GM12891 (cell line): ENCODE measurements around the gene OR51I2.

Experiments
- DNase-seq: peaks from one replicate; pipeline ENCODE4 v3.0.0; 2011; ENCODE audit warnings: low spot score; ENCODE audit not compliant: insufficient read length
- FAIRE-seq: peaks from 2 replicates; lab custom pipeline; 2011; peaks lifted over from hg19 to GRCh38; lab: Jason Lieb, UNC
- PAX5 ChIP-seq: IDR thresholded peaks from 2 replicates; pipeline ENCODE4 v1.6.1; 2011; ENCODE audit warnings: low read length, moderate library complexity, mild to moderate bottlenecking; ENCODE audit not compliant: insufficient read depth, severe bottlenecking
- POLR2A ChIP-seq: IDR thresholded peaks from 2 replicates; pipeline ENCODE4 v1.6.1; 2011; ENCODE audit warnings: low read depth, low read length, control low read depth
- POLR2AphosphoS5 ChIP-seq: IDR thresholded peaks from 2 replicates; pipeline ENCODE4 v1.6.1; 2011; ENCODE audit warnings: low read depth, low read length, control low read depth
- POU2F2 ChIP-seq: IDR thresholded peaks from 2 replicates; pipeline ENCODE4 v1.6.1; 2011; ENCODE audit warnings: low read depth, mild to moderate bottlenecking, control low read depth, low read length, moderate library complexity
- SPI1 ChIP-seq: IDR thresholded peaks from 2 replicates; pipeline ENCODE4 v1.6.1; 2011; ENCODE audit warnings: low read depth, low read length, control low read depth
- TAF1 ChIP-seq: IDR thresholded peaks from 2 replicates; pipeline ENCODE4 v1.6.1; 2011; ENCODE audit warnings: low read depth, low read length, control low read depth

OR51I2 gene

DNA sequence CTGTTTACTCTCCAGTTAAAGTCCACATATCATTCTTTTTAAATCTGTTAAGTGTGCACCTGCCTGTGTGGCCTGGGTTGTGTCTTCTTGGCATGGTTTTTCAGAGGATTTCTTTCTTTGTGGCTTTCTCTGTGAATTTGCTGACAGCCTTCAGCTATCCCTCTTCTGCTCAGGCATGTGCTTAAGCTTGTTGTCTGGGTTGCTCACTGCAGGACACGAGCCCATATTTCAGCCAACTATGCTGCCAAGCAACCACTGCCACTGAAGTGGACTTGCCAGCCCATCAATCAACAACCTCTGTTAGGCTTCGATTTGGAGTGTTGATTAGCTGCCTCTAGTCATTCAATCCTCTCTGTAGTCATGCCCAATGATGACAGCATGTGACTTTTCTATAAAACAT is 18.4 kb downstream of the OR51I2 start:
- FAIRE-seq (no peak), DNase-seq (no peak)
- TF ChIP-seq POLR2A (no peak), TAF1 (no peak), POU2F2 (no peak), PAX5 (no peak), POLR2AphosphoS5 (no peak), SPI1 (no peak)

DNA sequence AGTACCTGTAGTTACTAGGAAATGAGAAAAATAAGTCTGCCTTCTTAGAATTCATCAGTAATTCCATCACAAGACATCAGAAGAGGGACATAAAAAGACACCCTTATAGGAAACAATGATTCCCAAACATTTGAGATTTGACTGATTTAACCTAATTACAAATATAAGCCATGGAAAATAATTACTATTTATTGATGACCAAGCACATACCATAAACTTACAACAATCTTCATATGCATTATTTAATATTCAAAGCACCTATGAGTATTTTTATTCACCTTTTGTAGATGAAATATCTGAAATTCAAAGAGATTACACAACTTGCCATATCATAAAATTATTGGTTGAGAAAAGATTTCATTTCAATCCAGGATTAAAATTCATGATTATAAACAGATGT is 24.8 kb downstream of the OR51I2 start:
- no peak for TF ChIP-seq PAX5
- TF ChIP-seq SPI1: no peak
- TF ChIP-seq POLR2A: no peak
- TF ChIP-seq POU2F2: no peak
- TF ChIP-seq TAF1: no peak
- TF ChIP-seq POLR2AphosphoS5: no peak
- FAIRE-seq: no peak
- no peak for DNase-seq

DNA sequence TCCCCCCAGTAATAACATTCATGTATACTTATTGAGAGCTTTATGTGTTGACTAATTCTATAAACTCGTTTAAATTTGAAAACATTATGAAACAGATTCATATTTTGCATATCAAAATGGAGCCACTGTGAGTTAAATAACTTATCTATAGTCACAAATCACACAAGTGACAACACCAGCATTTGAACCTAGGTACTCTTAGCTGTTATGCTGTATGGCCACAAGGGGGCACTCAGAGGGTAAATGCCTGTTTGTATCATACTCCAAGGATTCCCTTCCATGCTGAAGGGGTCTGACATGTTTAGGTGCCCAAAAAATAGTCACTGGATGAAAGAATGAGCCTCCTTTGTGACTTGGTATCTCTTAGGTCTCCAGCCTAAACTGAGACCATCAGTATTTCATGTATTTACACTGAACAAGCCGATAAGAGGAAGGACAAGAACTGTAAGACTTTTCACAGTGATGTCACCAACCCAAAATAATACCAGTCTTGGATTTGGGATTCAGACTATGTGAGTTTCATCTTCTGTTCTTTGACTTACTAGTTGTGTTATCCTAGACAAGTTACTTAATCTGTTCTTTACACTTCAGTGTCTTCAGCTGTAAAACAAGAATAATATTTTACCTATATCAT is 27.2 kb downstream of the OR51I2 start:
- TF ChIP-seq POU2F2 (no peak), POLR2AphosphoS5 (no peak)
- FAIRE-seq (peak; percentile 85), DNase-seq (peak; percentile 44)

DNA sequence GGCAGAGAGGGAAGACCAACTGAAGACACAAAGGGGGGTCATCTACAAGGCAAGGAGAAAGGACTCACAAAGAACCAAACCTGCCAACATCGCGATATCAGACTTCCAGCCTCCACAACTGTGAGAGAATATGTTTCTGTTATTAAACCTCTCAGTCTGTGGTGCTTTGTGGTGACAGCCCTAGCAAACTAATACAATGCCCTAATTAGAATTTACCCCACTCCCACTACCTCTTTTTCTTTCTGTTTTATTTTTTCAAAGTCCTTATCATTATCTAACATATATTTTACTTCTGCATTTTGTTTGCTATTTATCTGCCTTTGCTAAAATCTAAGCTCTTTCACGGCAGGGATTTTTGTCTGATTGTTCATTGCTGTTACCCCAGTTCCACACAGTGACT is 36.9 kb downstream of the OR51I2 start:
- no peak for TF ChIP-seq POLR2AphosphoS5
- no peak for TF ChIP-seq POU2F2
- TF ChIP-seq PAX5: no peak
- no peak for TF ChIP-seq TAF1
- TF ChIP-seq SPI1: no peak
- no peak for TF ChIP-seq POLR2A
- no peak for DNase-seq
- no peak for FAIRE-seq

DNA sequence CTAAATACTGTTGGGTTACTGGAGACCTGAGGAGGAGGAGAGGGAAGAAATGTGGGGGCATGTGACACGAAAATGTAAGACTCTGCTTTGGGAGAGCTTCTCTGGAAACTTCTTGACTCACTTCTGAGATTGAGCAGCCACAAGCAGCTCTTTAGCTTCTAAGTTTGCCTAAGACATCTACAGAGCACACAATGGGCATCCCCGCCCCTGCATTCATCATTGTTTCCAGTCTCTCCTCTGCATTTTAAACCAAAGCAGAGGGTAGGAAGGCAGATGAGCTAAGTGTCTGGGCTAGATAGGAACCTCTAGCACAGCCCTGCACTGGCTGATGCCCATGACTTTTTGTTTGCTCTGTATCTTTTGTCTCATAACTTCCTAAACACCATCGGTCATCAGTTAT is 37.3 kb downstream of the OR51I2 start:
- no peak for FAIRE-seq
- TF ChIP-seq PAX5: no peak
- no peak for TF ChIP-seq POLR2A
- no peak for TF ChIP-seq TAF1
- TF ChIP-seq SPI1: no peak
- TF ChIP-seq POU2F2: no peak
- no peak for TF ChIP-seq POLR2AphosphoS5
- DNase-seq: no peak

DNA sequence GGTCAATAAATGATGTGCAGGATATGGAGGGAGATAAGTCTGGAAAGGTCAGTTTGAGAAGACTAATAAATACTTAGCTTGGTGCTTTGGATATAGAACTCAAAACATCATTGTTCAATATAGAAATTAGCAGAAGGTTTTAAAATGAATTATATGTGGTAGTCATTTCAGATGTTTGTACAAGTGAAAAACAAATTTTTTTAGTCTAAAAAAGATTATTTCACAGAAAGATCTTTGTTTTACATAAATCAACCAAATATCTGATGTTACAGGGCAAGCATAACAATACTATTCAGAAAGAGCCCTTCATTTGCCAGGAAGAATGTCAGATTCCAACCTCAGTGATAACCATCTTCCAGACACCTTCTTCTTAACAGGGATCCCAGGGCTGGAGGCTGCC is 39.3 kb downstream of the OR51I2 start, which contains the start of gene OR52D1:
TSS of gene OR52D1 (plus strand) at position 301 of the 400 bp plus-strand sequence. CDS start at position 323, 22 bp downstream.
- no peak for TF ChIP-seq TAF1
- TF ChIP-seq POLR2A: no peak
- TF ChIP-seq POLR2AphosphoS5: no peak
- TF ChIP-seq SPI1: no peak
- TF ChIP-seq PAX5: no peak
- no peak for TF ChIP-seq POU2F2
- no peak for DNase-seq
- FAIRE-seq: no peak

DNA sequence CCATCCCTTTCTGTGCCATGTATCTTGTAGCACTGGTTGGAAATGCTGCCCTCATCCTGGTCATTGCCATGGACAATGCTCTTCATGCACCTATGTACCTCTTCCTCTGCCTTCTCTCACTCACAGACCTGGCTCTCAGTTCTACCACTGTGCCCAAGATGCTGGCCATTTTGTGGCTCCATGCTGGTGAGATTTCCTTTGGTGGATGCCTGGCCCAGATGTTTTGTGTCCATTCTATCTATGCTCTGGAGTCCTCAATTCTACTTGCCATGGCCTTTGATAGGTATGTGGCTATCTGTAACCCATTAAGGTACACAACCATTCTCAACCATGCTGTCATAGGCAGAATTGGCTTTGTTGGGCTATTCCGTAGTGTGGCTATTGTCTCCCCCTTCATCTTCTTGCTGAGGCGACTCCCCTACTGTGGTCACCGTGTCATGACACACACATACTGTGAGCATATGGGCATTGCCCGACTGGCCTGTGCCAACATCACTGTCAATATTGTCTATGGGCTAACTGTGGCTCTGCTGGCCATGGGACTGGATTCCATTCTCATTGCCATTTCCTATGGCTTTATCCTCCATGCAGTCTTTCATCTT is 39.8 kb downstream of the OR51I2 start:
- TF ChIP-seq SPI1 (no peak), PAX5 (no peak), POLR2A (no peak), POU2F2 (no peak), POLR2AphosphoS5 (no peak), TAF1 (no peak)
- DNase-seq: no peak
- no peak for FAIRE-seq

DNA sequence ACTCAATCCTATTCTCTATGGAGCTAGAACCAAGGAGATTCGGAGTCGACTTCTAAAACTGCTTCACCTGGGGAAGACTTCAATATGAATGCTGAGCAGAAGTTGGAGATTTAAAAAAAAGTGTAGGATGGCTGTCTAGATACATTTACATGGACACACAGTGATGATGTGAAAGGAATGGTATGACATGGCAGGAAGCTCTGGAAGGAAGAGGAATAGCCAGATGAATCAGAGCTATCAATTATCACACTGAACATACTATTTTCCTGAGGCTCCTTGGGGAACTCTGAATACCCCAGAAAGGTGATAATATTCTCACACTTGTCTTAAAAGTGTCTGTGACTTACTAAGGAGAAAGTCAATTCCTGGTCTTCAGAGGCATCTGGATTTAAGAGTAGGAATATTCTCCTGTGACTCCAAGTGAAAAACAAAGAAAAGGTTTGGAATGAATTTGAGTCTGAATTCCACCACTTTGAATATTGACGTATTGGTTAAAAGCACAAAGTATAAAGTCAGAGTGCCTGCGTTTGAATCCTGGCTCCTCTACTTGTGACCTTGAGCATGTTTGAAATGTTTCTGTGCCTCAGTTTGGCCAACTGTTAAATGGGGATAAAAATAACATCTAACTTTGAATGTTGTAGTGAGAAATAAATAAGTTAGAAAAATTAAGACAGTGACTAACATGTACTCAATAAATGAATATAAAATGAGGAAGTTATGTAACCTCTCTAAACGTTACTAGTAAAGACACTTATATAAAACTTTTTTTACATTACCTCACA is 40.6 kb downstream of the OR51I2 start:
- DNase-seq (no peak), FAIRE-seq (no peak)

DNA sequence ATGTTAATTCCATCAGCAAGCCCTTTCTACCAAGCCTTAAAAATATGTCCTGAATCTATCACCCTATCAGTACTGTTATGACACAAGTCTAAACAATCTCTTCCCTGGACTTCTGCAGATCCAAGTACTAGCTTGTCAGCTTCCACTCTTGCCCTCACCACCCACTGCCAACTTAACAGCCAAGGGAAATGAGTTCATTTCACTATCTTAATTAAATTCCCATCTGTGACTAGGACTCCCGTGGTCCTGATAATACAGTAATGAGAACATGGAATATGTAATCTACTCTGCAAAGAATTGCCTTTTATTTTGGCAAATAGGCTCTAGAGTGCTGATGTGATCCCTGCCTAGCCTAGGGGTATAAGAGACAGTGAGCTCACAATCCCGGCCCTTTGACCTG is 50.5 kb downstream of the OR51I2 start:
- FAIRE-seq: no peak
- DNase-seq: no peak
- TF ChIP-seq POLR2AphosphoS5 (no peak), POLR2A (no peak), POU2F2 (no peak), TAF1 (no peak), PAX5 (no peak), SPI1 (no peak)

More for the DNA sequence above, 40.6 kb downstream of the OR51I2 start:
- TF ChIP-seq POLR2AphosphoS5: no peak
- no peak for TF ChIP-seq PAX5
- TF ChIP-seq SPI1: no peak
- no peak for TF ChIP-seq POLR2A
- no peak for TF ChIP-seq POU2F2
- TF ChIP-seq TAF1: no peak

DNA sequence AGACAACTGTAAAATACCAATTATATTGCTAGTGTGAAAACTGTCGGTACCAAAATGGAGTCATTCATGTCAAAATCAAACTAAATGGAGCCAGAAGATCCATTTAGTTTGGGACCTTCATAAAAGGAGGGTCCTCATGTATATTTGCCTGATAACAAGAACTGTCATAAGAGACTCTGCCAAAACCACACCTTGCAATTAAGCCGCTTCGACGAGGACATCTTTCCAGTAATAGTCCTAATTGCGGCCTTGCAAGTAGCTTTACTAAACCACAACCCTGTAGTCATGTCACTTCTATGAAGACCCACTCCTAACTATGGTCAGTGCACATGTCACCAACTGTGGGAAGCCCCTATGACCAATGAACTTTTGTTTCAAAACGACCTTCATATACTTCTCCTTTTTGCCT is 51.3 kb downstream of the OR51I2 start:
- TF ChIP-seq TAF1 (no peak), POLR2A (no peak), SPI1 (no peak), POLR2AphosphoS5 (no peak), PAX5 (no peak), POU2F2 (no peak)
- DNase-seq (no peak), FAIRE-seq (no peak)
